Measurements from ENCODE around the gene IL12RB2.

DNA sequence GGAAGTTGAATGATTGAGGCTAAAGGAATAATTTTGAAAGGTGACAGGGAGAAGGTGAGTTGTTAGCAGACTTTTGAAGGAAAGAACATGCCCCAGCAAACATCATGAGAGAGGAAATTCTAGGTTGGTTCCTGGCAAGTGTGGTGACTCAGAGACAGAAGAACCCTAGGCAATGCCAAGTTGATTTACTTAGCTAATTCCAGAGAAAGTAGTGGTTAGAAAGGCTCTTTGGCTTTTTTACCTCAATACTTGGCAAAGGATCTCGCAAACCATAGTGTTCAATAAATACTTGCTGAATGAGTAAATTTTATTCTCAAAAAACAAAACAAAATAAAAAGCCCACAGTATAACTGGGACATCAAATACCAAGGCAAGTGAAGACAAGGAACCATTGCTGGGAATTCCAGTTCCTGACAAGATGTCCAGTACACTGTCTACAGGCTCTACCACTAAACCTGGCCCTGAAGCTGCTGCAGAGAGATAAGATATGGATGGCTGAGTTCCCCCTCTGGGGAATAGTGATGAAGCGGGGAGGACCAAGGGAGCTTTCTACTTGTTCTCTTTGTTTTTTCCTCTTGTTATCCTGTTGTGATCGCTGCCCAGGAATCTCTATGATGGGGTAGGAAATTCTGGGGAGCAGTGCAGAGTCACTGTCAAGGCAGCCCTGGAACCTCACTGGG is 48.2 kb downstream of the IL12RB2 start:
- no peak for TF ChIP-seq POLR2A (IDR thresholded peaks at IDR 0.05)
- TF ChIP-seq, protein P1, sequence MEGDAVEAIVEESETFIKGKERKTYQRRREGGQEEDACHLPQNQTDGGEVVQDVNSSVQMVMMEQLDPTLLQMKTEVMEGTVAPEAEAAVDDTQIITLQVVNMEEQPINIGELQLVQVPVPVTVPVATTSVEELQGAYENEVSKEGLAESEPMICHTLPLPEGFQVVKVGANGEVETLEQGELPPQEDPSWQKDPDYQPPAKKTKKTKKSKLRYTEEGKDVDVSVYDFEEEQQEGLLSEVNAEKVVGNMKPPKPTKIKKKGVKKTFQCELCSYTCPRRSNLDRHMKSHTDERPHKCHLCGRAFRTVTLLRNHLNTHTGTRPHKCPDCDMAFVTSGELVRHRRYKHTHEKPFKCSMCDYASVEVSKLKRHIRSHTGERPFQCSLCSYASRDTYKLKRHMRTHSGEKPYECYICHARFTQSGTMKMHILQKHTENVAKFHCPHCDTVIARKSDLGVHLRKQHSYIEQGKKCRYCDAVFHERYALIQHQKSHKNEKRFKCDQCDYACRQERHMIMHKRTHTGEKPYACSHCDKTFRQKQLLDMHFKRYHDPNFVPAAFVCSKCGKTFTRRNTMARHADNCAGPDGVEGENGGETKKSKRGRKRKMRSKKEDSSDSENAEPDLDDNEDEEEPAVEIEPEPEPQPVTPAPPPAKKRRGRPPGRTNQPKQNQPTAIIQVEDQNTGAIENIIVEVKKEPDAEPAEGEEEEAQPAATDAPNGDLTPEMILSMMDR (IDR thresholded peaks at IDR 0.05) = no peak
